ENCODE results near the gene ANAPC7. TPM values are rescaled to one million over a fixed set of nuclear protein-coding genes. Genes with fewer than 3 reads are reported as not detected.
A peak's percentile ranks its signal among the peaks of the same experiment; 100 is the strongest.

ANAPC7 gene
- total and polyA plus RNA-seq, 9 of the 15 experiments (the other 6 are each of a cell fraction or from before 2014, with no cell fraction given) = 46.7 to 158 (median 109) TPM

GRCh38 chr12:110431957-110432587, 28.6 kb upstream of the ANAPC7 start (continued):
- TF ChIP-seq ZKSCAN8 (CRISPR knock-in tag; IDR thresholded peaks at IDR 0.05) = no peak
- TF ChIP-seq IFI16 (CRISPR knock-in tag; IDR thresholded peaks at IDR 0.05) = no peak
- TF ChIP-seq MTA2 (IDR thresholded peaks at IDR 0.05; ENCODE audit: low read depth) = no peak
- TF ChIP-seq ZNF584 (CRISPR knock-in tag; IDR thresholded peaks at IDR 0.05; ENCODE audit: low read depth) = no peak
- no peak for TF ChIP-seq SRSF7 (optimal IDR thresholded peaks at IDR 0.05; ENCODE audit: low read depth, low read length)
- TF ChIP-seq NRF1 (conservative IDR thresholded peaks at IDR 0.05 in 1 of 2, IDR thresholded peaks at IDR 0.05 in 1 of 2) = no peak
- no peak for TF ChIP-seq ZNF232 (CRISPR knock-in tag; IDR thresholded peaks at IDR 0.05)
- TF ChIP-seq TAF9B (IDR thresholded peaks at IDR 0.05; ENCODE audit: partially characterized antibody) = peak; percentile 17
- TF ChIP-seq ZFP36 (IDR thresholded peaks at IDR 0.05; ENCODE audit: low read depth, low read length, partially characterized antibody) = no peak
- no peak for TF ChIP-seq ZNF124 (CRISPR knock-in tag; IDR thresholded peaks at IDR 0.05)
- TF ChIP-seq TRIM24 (IDR thresholded peaks at IDR 0.05) = no peak
- TF ChIP-seq GATAD2B (IDR thresholded peaks at IDR 0.05; ENCODE audit: borderline replicate concordance) = peak; percentile 70; the same call in 1 of the 2 replicates
- TF ChIP-seq GTF2A2 (tag; IDR thresholded peaks at IDR 0.05) = no peak
- TF ChIP-seq ZNF239 (CRISPR knock-in tag; IDR thresholded peaks at IDR 0.05) = no peak
- TF ChIP-seq TBP (optimal IDR thresholded peaks at IDR 0.05; ENCODE audit: low read depth, low read length) = no peak
- TF ChIP-seq ZSCAN32 (CRISPR knock-in tag; IDR thresholded peaks at IDR 0.05) = no peak
- TF ChIP-seq MBD2 (IDR thresholded peaks at IDR 0.05; ENCODE audit: borderline replicate concordance, low read depth) = no peak
- TF ChIP-seq ZNF140 (CRISPR knock-in tag; IDR thresholded peaks at IDR 0.05) = no peak
- TF ChIP-seq, protein P1, sequence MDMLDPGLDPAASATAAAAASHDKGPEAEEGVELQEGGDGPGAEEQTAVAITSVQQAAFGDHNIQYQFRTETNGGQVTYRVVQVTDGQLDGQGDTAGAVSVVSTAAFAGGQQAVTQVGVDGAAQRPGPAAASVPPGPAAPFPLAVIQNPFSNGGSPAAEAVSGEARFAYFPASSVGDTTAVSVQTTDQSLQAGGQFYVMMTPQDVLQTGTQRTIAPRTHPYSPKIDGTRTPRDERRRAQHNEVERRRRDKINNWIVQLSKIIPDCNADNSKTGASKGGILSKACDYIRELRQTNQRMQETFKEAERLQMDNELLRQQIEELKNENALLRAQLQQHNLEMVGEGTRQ (CRISPR knock-in tag; IDR thresholded peaks at IDR 0.05) = no peak
- TF ChIP-seq, protein P2, sequence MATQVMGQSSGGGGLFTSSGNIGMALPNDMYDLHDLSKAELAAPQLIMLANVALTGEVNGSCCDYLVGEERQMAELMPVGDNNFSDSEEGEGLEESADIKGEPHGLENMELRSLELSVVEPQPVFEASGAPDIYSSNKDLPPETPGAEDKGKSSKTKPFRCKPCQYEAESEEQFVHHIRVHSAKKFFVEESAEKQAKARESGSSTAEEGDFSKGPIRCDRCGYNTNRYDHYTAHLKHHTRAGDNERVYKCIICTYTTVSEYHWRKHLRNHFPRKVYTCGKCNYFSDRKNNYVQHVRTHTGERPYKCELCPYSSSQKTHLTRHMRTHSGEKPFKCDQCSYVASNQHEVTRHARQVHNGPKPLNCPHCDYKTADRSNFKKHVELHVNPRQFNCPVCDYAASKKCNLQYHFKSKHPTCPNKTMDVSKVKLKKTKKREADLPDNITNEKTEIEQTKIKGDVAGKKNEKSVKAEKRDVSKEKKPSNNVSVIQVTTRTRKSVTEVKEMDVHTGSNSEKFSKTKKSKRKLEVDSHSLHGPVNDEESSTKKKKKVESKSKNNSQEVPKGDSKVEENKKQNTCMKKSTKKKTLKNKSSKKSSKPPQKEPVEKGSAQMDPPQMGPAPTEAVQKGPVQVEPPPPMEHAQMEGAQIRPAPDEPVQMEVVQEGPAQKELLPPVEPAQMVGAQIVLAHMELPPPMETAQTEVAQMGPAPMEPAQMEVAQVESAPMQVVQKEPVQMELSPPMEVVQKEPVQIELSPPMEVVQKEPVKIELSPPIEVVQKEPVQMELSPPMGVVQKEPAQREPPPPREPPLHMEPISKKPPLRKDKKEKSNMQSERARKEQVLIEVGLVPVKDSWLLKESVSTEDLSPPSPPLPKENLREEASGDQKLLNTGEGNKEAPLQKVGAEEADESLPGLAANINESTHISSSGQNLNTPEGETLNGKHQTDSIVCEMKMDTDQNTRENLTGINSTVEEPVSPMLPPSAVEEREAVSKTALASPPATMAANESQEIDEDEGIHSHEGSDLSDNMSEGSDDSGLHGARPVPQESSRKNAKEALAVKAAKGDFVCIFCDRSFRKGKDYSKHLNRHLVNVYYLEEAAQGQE (IDR thresholded peaks at IDR 0.05; ENCODE audit: borderline replicate concordance) = no peak
- TF ChIP-seq, protein P2 (CRISPR knock-in tag; IDR thresholded peaks at IDR 0.05; ENCODE audit: low read depth) = no peak
- TF ChIP-seq GABPA (tag; conservative IDR thresholded peaks at IDR 0.05; ENCODE audit: low read depth) = 0 out of 2 replicates have a peak, but pooled peaks have one; percentile 14
